ENCODE data around the gene TRAK2.
A peak's percentile ranks its signal among the peaks of the same experiment; 100 is the strongest.
"Not testable (repeated sequence)": the region's sequence is repeated elsewhere in the genome, so short reads cannot be mapped to it uniquely, and the experiment has no call there.

The TRAK2 gene

GRCh38 chr2:201451292-201452057 lies at the start of gene TRAK2, which contains the start of gene STRADB:
TRAK2 (minus strand) TSS chr2:201451458; CDS start chr2:201420507, 30,951 bp downstream.
STRADB (plus strand) TSS chr2:201451740; CDS start chr2:201454841, 3,101 bp downstream.
- peak; percentile 95 for DNase-seq

- DNase-seq = no peak
Observed at GRCh38 chr2:201500534-201500933, 49.3 kb upstream of the TRAK2 start.

- no peak for DNase-seq
Observed at GRCh38 chr2:201496785-201497184, 45.5 kb upstream of the TRAK2 start.

GRCh38 chr2:201490291-201490690 lies 39.0 kb upstream of the TRAK2 start:
- DNase-seq = no peak

- DNase-seq = no peak
Observed at GRCh38 chr2:201484805-201485204, 33.5 kb upstream of the TRAK2 start.

GRCh38 chr2:201483758-201484157 lies 32.5 kb upstream of the TRAK2 start:
- DNase-seq = not testable (repeated sequence)

- DNase-seq = no peak
Observed at GRCh38 chr2:201483342-201483741, 32.1 kb upstream of the TRAK2 start.

GRCh38 chr2:201482543-201482942 lies 31.3 kb upstream of the TRAK2 start:
- DNase-seq = no peak

- no peak for DNase-seq
Observed at GRCh38 chr2:201472411-201472810, 21.2 kb upstream of the TRAK2 start.

GRCh38 chr2:201471732-201472393 lies 20.6 kb upstream of the TRAK2 start:
- DNase-seq = no peak

- no peak for DNase-seq
Observed at GRCh38 chr2:201470821-201471731, 19.8 kb upstream of the TRAK2 start.

- no peak for DNase-seq
Observed at GRCh38 chr2:201467666-201468065, 16.4 kb upstream of the TRAK2 start.

- DNase-seq = no peak
Observed at GRCh38 chr2:201466050-201466675, 14.9 kb upstream of the TRAK2 start.

- no peak for DNase-seq
Observed at GRCh38 chr2:201465524-201465971, 14.3 kb upstream of the TRAK2 start.

- DNase-seq = no peak
Observed at GRCh38 chr2:201464547-201464946, 13.3 kb upstream of the TRAK2 start.

- DNase-seq = no peak
Observed at GRCh38 chr2:201460532-201460931, 9.3 kb upstream of the TRAK2 start.

- no peak for DNase-seq
Observed at GRCh38 chr2:201458381-201458780, 7.1 kb upstream of the TRAK2 start.

- DNase-seq = no peak
Observed at GRCh38 chr2:201452922-201453643, 1.8 kb upstream of the TRAK2 start.

- peak; percentile 83 for DNase-seq
Observed at GRCh38 chr2:201452058-201452921, 1.0 kb upstream of the TRAK2 start.

- no peak for DNase-seq
Observed at GRCh38 chr2:201450954-201451291, 335 bp downstream of the TRAK2 start.

- no peak for DNase-seq
Observed at GRCh38 chr2:201448701-201449100, 2.6 kb downstream of the TRAK2 start.
